ENCODE results near the gene CENPH. TPM values are rescaled to one million over a fixed set of nuclear protein-coding genes. Genes with fewer than 3 reads are reported as not detected.

CENPH gene
- total and polyA plus RNA-seq, 2 of the 8 experiments (the other 6 are each of a cell fraction or from before 2014, with no cell fraction given) = 69.0 to 82.8 TPM

DNA sequence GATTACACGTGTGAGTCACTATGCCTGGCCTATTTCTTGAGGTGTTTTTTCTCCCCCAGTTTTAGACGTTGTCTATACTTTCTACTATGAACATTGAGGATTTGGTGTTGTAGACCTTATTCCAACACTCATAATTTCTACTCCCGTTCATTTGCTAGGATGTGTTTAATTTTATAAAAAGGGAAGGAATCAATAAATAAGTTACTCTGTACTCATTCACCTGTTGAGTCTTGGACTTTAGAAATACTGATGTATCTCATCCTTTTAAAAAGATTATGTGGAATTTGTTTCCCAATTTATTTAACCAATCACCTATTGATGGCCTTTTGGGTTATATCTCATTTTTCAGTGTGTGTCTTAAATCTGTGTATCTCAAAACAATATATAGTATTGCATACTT lies 48.5 kb downstream of the CENPH start:
- Histone ChIP-seq H3K4me1 (replicated peaks in 1 of 4; ENCODE audit: control insufficient read depth in 3 of 4, insufficient read depth in 4 of 4, low read length in 3 of 4) (peaks cover 0 to 3% (median 0%) of the 10 kb centered on the region in 4 experiments; a peak in 2 of 7 replicates), H2BK120ac (replicated peaks; ENCODE audit: low read depth, low read length) (no peak overlapping the region), H3K18ac (ENCODE audit: extremely low read depth, low read length) (no peak overlapping the region), H3K27ac (ENCODE audit: low read depth, low read length) (no peak overlapping the region), H4K8ac (ENCODE audit: extremely low read depth, insufficient read depth, low read length) (no peak overlapping the region), H3K4ac (replicated peaks; ENCODE audit: insufficient read length, low read depth, low read length) (no peak overlapping the region), H3K79me1 (ENCODE audit: low read depth, low read length) (peaks cover 2% of the 10 kb centered on the region; the same call in 1 of the 2 replicates), H2BK5ac (ENCODE audit: low read depth, low read length) (no peak overlapping the region), H4K5ac (ENCODE audit: insufficient read length, low read depth, low read length) (no peak overlapping the region), H2AFZ (ENCODE audit: low read length) (no peak overlapping the region), H3K9ac (replicated peaks in 1 of 4; ENCODE audit: extremely low read depth in 1 of 4, low read depth in 3 of 4, low read length in 3 of 4) (no peak overlapping the region), H3K4me3 (ENCODE audit: extremely low read depth in 1 of 4, insufficient read depth in 2 of 4, low read depth in 3 of 4, low read length in 4 of 4) (no peak overlapping the region), H4K20me1 (replicated peaks in 1 of 2; ENCODE audit: control insufficient read depth in 1 of 2, insufficient read depth in 2 of 2, low read length in 2 of 2) (no peaks in the 10 kb centered on the region), H3K23me2 (ENCODE audit: low read depth, low read length) (peaks cover 1% of the 10 kb centered on the region; the same call in 1 of the 2 replicates), H3K23ac (ENCODE audit: insufficient read length) (no peak overlapping the region), H3K14ac (ENCODE audit: insufficient read length) (no peak overlapping the region), H2BK20ac (ENCODE audit: low read length) (no peak overlapping the region), H2AK5ac (ENCODE audit: low read depth, low read length) (no peak overlapping the region), H2BK12ac (ENCODE audit: low read depth, low read length) (no peak overlapping the region), H3K79me2 (ENCODE audit: control insufficient read depth in 1 of 2, insufficient read depth in 2 of 2, low read length in 2 of 2) (peaks cover 3 to 70% of the 10 kb centered on the region in 2 experiments; a peak in 2 of 4 replicates), H3K4me2 (ENCODE audit: insufficient read depth in 1 of 2, low read depth in 2 of 2, low read length in 2 of 2) (no peak overlapping the region), H4K91ac (replicated peaks; ENCODE audit: insufficient read length, low read length) (no peak overlapping the region), H2BK15ac (ENCODE audit: low read length) (no peak overlapping the region), H3K27me3 (replicated peaks in 1 of 4; ENCODE audit: control insufficient read depth in 3 of 4, extremely low read depth in 1 of 4, insufficient read depth in 3 of 4, low read length in 3 of 4) (no peaks in the 10 kb centered on the region), H3K9me3 (ENCODE audit: insufficient read depth in 2 of 2, low read depth in 1 of 2, low read length in 1 of 2) (no peaks in the 10 kb centered on the region), H3K36me3 (ENCODE audit: control insufficient read depth in 2 of 4, insufficient read depth in 4 of 4, low read length in 3 of 4) (peaks cover 0 to 27% (median 4%) of the 10 kb centered on the region in 4 experiments; a peak in 4 of 8 replicates), H3K56ac (replicated peaks; ENCODE audit: insufficient read length, low read depth, low read length) (no peak overlapping the region)
- FAIRE-seq (no peak), DNase-seq (ENCODE audit: low read depth in 1 of 2, low spot score in 2 of 2) (no peak)
- CTCF ChIA-PET (ENCODE audit: partially characterized antibody) = interaction anchor here (1.2 kb wide), 1 partner anchor 130 kb away, joined by 3 read pairs; no protein-coding TSS in a partner anchor
- no peak for TF ChIP-seq HDAC2 (IDR thresholded peaks at IDR 0.05; ENCODE audit: borderline replicate concordance in 1 of 2, low read depth in 2 of 2, low read length in 2 of 2)
- 83% methylated on average over 3 of the region's 3 CpGs; no CpG with 5 or more reads in 1 of the 2 experiments for WGBS, 2 experiments (ENCODE audit: extremely low coverage in 1 of 2, insufficient coverage in 1 of 2, insufficient read length in 1 of 2, insufficient replicate concordance in 2 of 2, low coverage in 1 of 2, low lambda C conversion rate in 2 of 2, missing lambda C conversion rate in 1 of 2)
- POLR2A ChIA-PET (ENCODE audit: partially characterized antibody) = interaction anchor here (1.2 to 1.6 kb wide), 4 partner anchors 11 to 57 kb away, joined by 3 to 6 read pairs (median 4); partner anchors contain the start of gene CENPH

Data from H1 (cell line).